T-helper 1 cell treated with Interleukin-12 subunit alpha and Interleukin-12 subunit beta and Interleukin-4 antibody, amounts not matched to agents 30 μg/mL and 1 μg/mL, for 36 hours (primary cell): Measurements from ENCODE around the gene AKNA.
"Not testable (repeated sequence)": the region's sequence is repeated elsewhere in the genome, so short reads cannot be mapped to it uniquely, and the experiment has no call there.

Experiments used
- H3K27ac Mint-ChIP-seq: one replicate; pipeline ENCODE4 v1.8.0; 2021; ENCODE audit warnings: mild to moderate bottlenecking, mixed read lengths
- H3K27me3 Mint-ChIP-seq: one replicate; pipeline ENCODE4 v1.8.0; 2021; ENCODE audit warnings: low read depth, mixed read lengths
- H3K36me3 Mint-ChIP-seq: one replicate; pipeline ENCODE4 v1.8.0; 2021; ENCODE audit warnings: low read depth, mixed read lengths
- H3K4me1 Mint-ChIP-seq: one replicate; pipeline ENCODE4 v1.8.0; 2021; ENCODE audit warnings: low read depth, mixed read lengths
- H3K4me3 Mint-ChIP-seq: one replicate; pipeline ENCODE4 v1.8.0; 2021; ENCODE audit warnings: mild to moderate bottlenecking, moderate library complexity, mixed read lengths
- H3K9me3 Mint-ChIP-seq: one replicate; pipeline ENCODE4 v1.8.0; 2021; ENCODE audit warnings: mixed read lengths

AKNA gene

GRCh38 chr9:114328937-114329624 lies 58.7 kb downstream of the AKNA start:
- not testable (repeated sequence) for H3K27me3 Mint-ChIP-seq, H3K36me3 Mint-ChIP-seq, H3K4me1 Mint-ChIP-seq, H3K27ac Mint-ChIP-seq, H3K4me3 Mint-ChIP-seq, H3K9me3 Mint-ChIP-seq

DNA sequence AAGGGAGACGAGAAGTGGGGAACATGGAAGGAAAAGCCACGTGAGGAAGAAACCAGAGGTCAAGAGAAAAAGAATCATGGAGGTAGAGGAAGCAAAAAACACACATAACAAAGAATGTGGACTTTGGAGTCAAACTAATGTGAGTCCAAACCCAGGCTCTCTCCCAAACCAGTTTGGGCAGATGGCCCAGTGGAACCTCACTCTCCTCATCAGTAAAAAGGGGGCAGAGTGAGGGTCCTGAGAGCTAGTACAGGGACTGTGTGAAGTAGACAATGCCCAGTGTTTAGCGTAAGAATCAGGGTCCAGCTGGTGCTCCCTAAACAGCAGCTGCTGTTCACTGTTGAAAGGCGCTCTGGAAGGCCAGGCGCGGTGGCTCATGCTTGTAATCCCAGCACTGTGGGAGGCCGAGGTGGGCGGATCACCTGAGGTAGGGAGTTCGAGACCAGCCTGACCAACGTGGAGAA lies 59.4 kb downstream of the AKNA start:
- not testable (repeated sequence) for H3K9me3 Mint-ChIP-seq, H3K36me3 Mint-ChIP-seq, H3K4me3 Mint-ChIP-seq, H3K27me3 Mint-ChIP-seq, H3K27ac Mint-ChIP-seq, H3K4me1 Mint-ChIP-seq

GRCh38 chr9:114327749-114328148 lies 60.0 kb downstream of the AKNA start:
- no peak overlapping the region for H3K27ac Mint-ChIP-seq
- H3K4me1 Mint-ChIP-seq: peaks cover 3% of the 10 kb centered on the region
- no peak overlapping the region for H3K4me3 Mint-ChIP-seq
- no peaks in the 10 kb centered on the region for H3K9me3 Mint-ChIP-seq
- H3K36me3 Mint-ChIP-seq: no peaks in the 10 kb centered on the region
- no peaks in the 10 kb centered on the region for H3K27me3 Mint-ChIP-seq

- not testable (repeated sequence) for H3K9me3 Mint-ChIP-seq, H3K4me3 Mint-ChIP-seq, H3K36me3 Mint-ChIP-seq, H3K4me1 Mint-ChIP-seq, H3K27me3 Mint-ChIP-seq, H3K27ac Mint-ChIP-seq
These were observed 62.0 kb downstream of the AKNA start for GRCh38 chr9:114325684-114326254.

DNA sequence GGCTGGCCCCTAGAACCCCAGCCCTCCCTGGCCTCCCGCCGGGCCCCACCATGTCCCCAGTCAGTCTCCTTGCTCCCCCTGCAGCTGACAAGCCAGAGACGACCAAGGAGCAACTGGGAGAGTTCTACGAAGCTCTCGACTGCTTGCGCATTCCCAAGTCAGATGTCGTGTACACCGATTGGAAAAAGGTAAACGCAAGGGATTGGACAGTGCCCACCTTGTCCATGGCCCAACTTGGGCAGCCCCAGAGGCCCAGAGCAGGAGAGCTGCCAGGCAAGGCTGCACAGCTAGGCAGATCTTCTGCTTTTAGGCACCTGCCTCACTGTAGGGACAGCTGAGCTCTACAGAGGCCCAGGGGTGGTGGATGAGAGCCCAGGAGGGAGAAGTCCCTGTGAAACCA lies 62.8 kb downstream of the AKNA start:
- not testable (repeated sequence) for H3K27me3 Mint-ChIP-seq, H3K27ac Mint-ChIP-seq, H3K4me3 Mint-ChIP-seq, H3K4me1 Mint-ChIP-seq, H3K9me3 Mint-ChIP-seq, H3K36me3 Mint-ChIP-seq

DNA sequence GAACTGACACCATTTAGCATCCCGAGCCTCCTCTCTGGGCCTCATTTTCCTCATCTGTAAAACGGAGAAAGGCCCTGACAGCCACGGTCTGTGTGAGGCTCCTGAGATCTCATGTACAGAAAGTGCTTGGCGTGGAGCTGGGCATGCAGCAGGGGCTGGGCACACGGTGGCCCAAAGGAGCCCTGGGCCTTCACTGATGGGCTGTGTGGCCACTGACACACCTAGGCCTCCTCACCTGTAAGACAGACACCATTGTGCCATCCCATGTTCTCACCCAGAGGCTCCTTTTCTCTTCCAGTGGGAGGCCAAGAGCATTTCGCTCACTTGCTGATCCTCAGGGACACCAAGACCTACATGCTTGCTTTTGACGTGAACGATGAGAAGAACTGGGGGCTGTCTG lies 63.3 kb downstream of the AKNA start:
- Mint-ChIP-seq H3K9me3 (no peaks in the 10 kb centered on the region), H3K36me3 (no peaks in the 10 kb centered on the region)

DNA sequence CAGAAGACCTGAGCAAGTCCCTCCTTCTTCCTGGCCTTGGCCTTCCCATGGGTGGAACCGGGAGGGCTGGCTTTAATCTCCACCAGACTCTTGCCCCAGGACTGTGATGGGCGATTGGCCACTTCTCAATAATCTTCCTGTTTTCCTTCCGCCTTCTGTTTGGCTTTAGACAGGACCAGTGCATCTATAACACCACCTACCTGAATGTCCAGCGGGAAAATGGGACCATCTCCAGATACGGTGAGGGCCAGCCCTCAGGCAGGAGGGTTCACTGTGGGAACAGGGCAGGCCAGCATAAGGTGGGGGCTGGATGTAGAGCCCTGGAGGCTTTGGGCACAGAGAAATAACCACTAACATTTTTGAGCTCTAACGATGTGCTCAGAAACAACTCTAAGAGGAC lies 63.9 kb downstream of the AKNA start:
- H3K27me3 Mint-ChIP-seq, H3K4me3 Mint-ChIP-seq, H3K4me1 Mint-ChIP-seq, H3K9me3 Mint-ChIP-seq, H3K27ac Mint-ChIP-seq, H3K36me3 Mint-ChIP-seq: not testable (repeated sequence)

More for the DNA sequence above, 63.3 kb downstream of the AKNA start:
- H3K4me3 Mint-ChIP-seq: no peak overlapping the region
- no peaks in the 10 kb centered on the region for H3K4me1 Mint-ChIP-seq
- no peaks in the 10 kb centered on the region for H3K27me3 Mint-ChIP-seq
- no peak overlapping the region for H3K27ac Mint-ChIP-seq

DNA sequence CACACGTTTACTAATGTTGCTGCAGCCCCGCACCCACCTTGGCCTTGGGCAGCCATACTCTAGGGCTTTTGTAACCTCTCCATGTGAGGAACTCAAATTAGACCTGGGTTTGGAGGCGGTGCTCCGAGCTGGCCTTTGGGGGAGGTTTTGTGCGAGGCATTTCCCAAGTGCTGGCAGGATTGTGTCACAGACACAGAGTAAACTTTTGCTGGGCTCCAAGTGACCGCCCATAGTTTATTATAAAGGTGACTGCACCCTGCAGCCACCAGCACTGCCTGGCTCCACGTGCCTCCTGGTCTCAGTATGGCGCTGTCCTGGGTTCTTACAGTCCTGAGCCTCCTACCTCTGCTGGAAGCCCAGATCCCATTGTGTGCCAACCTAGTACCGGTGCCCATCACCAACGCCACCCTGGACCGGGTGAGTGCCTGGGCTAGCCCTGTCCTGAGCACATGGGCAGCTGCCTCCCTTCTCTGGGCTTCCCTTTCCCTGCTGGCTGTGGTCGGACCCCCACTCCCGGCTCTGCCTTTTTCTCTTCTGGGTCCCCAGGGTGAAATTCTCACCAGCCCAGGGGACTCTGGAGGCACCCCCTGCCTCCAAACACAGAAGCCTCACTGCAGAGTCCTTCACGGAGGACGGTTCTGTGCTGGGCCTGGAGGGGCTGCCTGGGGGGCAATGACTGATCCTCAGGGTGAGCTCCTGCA lies 64.8 kb downstream of the AKNA start, which contains the start of gene ORM1:
TSS of gene ORM1 (plus strand) at position 268 of the 701 bp plus-strand sequence. CDS start at position 304, 36 bp downstream.
- H3K36me3 Mint-ChIP-seq, H3K9me3 Mint-ChIP-seq, H3K4me3 Mint-ChIP-seq, H3K4me1 Mint-ChIP-seq, H3K27me3 Mint-ChIP-seq, H3K27ac Mint-ChIP-seq: not testable (repeated sequence)

GRCh38 chr9:114322160-114322818 lies 65.5 kb downstream of the AKNA start:
- not testable (repeated sequence) for H3K27me3 Mint-ChIP-seq, H3K4me3 Mint-ChIP-seq, H3K36me3 Mint-ChIP-seq, H3K27ac Mint-ChIP-seq, H3K4me1 Mint-ChIP-seq, H3K9me3 Mint-ChIP-seq

DNA sequence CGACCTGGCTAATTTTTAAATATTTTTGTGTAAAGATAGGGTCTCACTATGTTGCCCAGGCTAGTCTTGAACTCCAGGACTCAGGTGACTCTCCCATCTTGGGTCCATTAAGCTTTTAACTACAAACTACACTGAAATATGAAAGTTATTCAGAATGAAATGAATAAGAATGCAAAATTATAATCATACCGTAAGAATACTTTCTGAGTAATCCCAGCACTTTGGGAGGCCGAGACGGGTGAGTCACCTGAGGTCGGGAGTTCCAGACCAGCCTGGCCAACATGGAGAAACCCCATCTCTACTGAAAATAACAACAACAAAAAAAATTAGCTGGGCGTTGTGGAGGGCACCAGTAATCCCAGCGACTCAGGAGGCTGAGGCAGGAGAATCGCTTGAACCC lies 66.0 kb downstream of the AKNA start:
- H3K27me3 Mint-ChIP-seq: no peaks in the 10 kb centered on the region
- no peak overlapping the region for H3K4me3 Mint-ChIP-seq
- no peak overlapping the region for H3K27ac Mint-ChIP-seq
- H3K36me3 Mint-ChIP-seq: no peaks in the 10 kb centered on the region
- peaks cover 2% of the 10 kb centered on the region for H3K4me1 Mint-ChIP-seq
- no peaks in the 10 kb centered on the region for H3K9me3 Mint-ChIP-seq

GRCh38 chr9:114320710-114321109 lies 67.1 kb downstream of the AKNA start:
- H3K27me3 Mint-ChIP-seq, H3K4me3 Mint-ChIP-seq, H3K36me3 Mint-ChIP-seq, H3K9me3 Mint-ChIP-seq, H3K27ac Mint-ChIP-seq, H3K4me1 Mint-ChIP-seq: not testable (repeated sequence)

DNA sequence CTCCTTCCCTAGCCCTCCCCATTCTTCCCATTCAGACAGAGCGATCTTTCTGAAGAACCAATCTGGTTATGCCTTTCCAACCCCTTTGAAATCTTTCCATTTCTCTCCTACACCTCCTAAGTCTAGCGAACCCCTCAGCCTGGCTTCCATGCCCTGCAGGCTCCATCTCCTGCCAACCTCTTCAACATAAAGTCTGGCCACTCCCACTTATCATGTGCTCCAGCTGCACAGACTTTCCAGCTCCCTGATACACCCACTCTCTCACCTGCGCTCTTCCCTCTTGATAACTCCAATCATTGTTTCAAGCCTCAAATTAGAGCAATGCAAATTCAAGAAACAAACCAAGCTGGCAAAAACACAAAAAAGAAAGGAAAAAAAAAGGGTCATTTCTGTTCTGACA lies 68.6 kb downstream of the AKNA start:
- Mint-ChIP-seq H3K27me3 (no peaks in the 10 kb centered on the region), H3K36me3 (no peaks in the 10 kb centered on the region), H3K9me3 (no peaks in the 10 kb centered on the region), H3K4me3 (no peak overlapping the region), H3K27ac (no peak overlapping the region), H3K4me1 (peaks cover 2% of the 10 kb centered on the region)

DNA sequence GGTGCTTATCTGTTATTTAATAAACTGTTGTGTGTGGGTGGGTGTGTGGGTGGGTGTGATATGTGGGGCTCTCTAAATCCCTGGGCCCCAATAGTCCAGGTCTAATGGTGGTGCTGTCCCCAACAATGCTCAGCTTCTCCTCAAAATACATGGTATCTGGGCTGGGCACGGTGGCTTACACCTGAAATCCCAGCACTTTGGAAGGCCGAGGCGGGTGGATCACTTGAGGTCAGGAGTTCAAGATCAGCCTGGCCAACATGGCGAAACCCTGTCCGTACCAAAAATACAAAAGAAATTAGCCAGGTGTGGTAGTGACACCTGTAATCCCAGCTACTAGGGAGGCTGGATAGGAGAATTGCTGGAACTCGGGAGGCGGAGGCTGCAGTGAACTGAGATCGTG lies 69.4 kb downstream of the AKNA start:
- no peaks in the 10 kb centered on the region for H3K9me3 Mint-ChIP-seq
- no peak overlapping the region for H3K27ac Mint-ChIP-seq
- no peaks in the 10 kb centered on the region for H3K27me3 Mint-ChIP-seq
- H3K4me3 Mint-ChIP-seq: no peak overlapping the region
- H3K36me3 Mint-ChIP-seq: no peaks in the 10 kb centered on the region
- H3K4me1 Mint-ChIP-seq: peaks cover 2% of the 10 kb centered on the region

GRCh38 chr9:114317665-114318357 lies 70.0 kb downstream of the AKNA start:
- Mint-ChIP-seq H3K4me3 (no peak overlapping the region), H3K36me3 (no peaks in the 10 kb centered on the region), H3K27ac (no peak overlapping the region), H3K27me3 (no peaks in the 10 kb centered on the region), H3K4me1 (peaks cover 2% of the 10 kb centered on the region), H3K9me3 (no peaks in the 10 kb centered on the region)
